H1 (cell line): ENCODE results near the gene TMEM139. TPM values are rescaled to one million over a fixed set of nuclear protein-coding genes. Genes with fewer than 3 reads are reported as not detected.

Experiments
- CTCF ChIA-PET: fragments of 300-600 bp; sonication (Branson Sonifier 250); formaldehyde crosslinking; loops from one replicate; lab custom pipeline; 2021; ENCODE audit not compliant: partially characterized antibody; lab: Charles Lee
- POLR2A ChIA-PET: fragments of 300-600 bp; sonication (Branson Sonifier 250); formaldehyde crosslinking; loops from one replicate; lab custom pipeline; 2021; ENCODE audit warnings: inconsistent platforms; ENCODE audit not compliant: partially characterized antibody; lab: Charles Lee
- DNase-seq, 2 experiments: peaks; one replicate each; pipeline versions ENCODE4 v3.0.0 to v3.0.0-alpha.2; 2010 to 2022; ENCODE audit warnings: low spot score in 2 of 2, low read depth in 1 of 2, mixed read lengths in 1 of 2
- FAIRE-seq: peaks from 2 replicates; lab custom pipeline; 2011; peaks lifted over from hg19 to GRCh38; lab: Jason Lieb, UNC
- H2AFZ ChIP-seq: 2 replicates; pipeline ENCODE4 v1.8.1; 2012; ENCODE audit warnings: low read length, inconsistent platforms
- H2AK5ac ChIP-seq: 2 replicates; pipeline ENCODE4 v1.6.1; 2013; ENCODE audit warnings: low read depth, low read length
- H2BK120ac ChIP-seq: replicated peaks from 2 replicates; pipeline ENCODE3; 2013; ENCODE audit warnings: low read depth, low read length, inconsistent platforms
- H2BK12ac ChIP-seq: 2 replicates; pipeline ENCODE4 v1.6.1; 2013; ENCODE audit warnings: low read depth, low read length
- H2BK15ac ChIP-seq: 2 replicates; pipeline ENCODE4 v1.6.1; 2013; ENCODE audit warnings: low read length
- H2BK20ac ChIP-seq: 2 replicates; pipeline ENCODE4 v1.6.1; 2013; ENCODE audit warnings: low read length
- H2BK5ac ChIP-seq: 2 replicates; pipeline ENCODE4 v1.6.1; 2013; ENCODE audit warnings: low read depth, low read length
- H3K14ac ChIP-seq: 2 replicates; pipeline ENCODE4 v1.6.1; 2013; ENCODE audit warnings: inconsistent platforms; ENCODE audit not compliant: insufficient read length
- H3K18ac ChIP-seq: 2 replicates; pipeline ENCODE4 v1.6.1; 2013; ENCODE audit warnings: low read length; ENCODE audit errors: extremely low read depth
- H3K23ac ChIP-seq: 2 replicates; pipeline ENCODE4 v1.6.1; 2013; ENCODE audit warnings: inconsistent platforms; ENCODE audit not compliant: insufficient read length
- H3K23me2 ChIP-seq: 2 replicates; pipeline ENCODE4 v1.6.1; 2013; ENCODE audit warnings: low read depth, low read length
- H3K27ac ChIP-seq: 2 replicates; pipeline ENCODE4 v1.6.1; 2011; ENCODE audit warnings: low read depth, low read length, inconsistent platforms
- H3K27me3 ChIP-seq, 4 experiments: replicated peaks in 1 of 4; 1 replicate in 1 of 4; 2 replicates in 3 of 4; pipeline versions ENCODE4 v1.6.1 to v1.8.1; 2011 to 2013; ENCODE audit warnings: low read length in 3 of 4, mild to moderate bottlenecking in 3 of 4, inconsistent platforms in 2 of 4, mixed read lengths in 2 of 4, moderate library complexity in 1 of 4; ENCODE audit not compliant: control insufficient read depth in 3 of 4, insufficient read depth in 3 of 4; ENCODE audit errors: extremely low read depth in 1 of 4
- H3K36me3 ChIP-seq, 4 experiments: 2 replicates each; pipeline versions ENCODE4 v1.6.1 to v1.8.1; 2011 to 2013; ENCODE audit warnings: mild to moderate bottlenecking in 4 of 4, low read length in 3 of 4, moderate library complexity in 2 of 4, control low read depth in 1 of 4, inconsistent platforms in 1 of 4; ENCODE audit not compliant: insufficient read depth in 4 of 4, control insufficient read depth in 2 of 4
- H3K4ac ChIP-seq: replicated peaks from 2 replicates; pipeline ENCODE3; 2013; ENCODE audit warnings: low read length, low read depth, mixed read lengths, inconsistent platforms; ENCODE audit not compliant: insufficient read length
- H3K4me1 ChIP-seq, 4 experiments: replicated peaks in 1 of 4; 1 replicate in 1 of 4; 2 replicates in 3 of 4; pipeline versions ENCODE4 v1.6.1 to v1.8.1; 2011 to 2013; ENCODE audit warnings: low read length in 3 of 4, inconsistent platforms in 2 of 4, mixed read lengths in 1 of 4; ENCODE audit not compliant: insufficient read depth in 4 of 4, control insufficient read depth in 3 of 4
- H3K4me2 ChIP-seq, 2 experiments: 2 replicates each; pipeline versions ENCODE4 v1.6.1 to v1.8.1; 2011 to 2013; ENCODE audit warnings: low read depth in 2 of 2, low read length in 2 of 2, control low read depth in 1 of 2, inconsistent platforms in 1 of 2, mild to moderate bottlenecking in 1 of 2; ENCODE audit not compliant: insufficient read depth in 1 of 2
- H3K4me3 ChIP-seq, 4 experiments: fragments of 200-600, 300-600 bp in 1 of 4; sonication (generic), shearing (Covaris generic), sonication (Bioruptor Twin) in 1 of 4; 2 replicates each; pipeline versions ENCODE4 v1.5.1 to v1.8.1; 2011 to 2016; ENCODE audit warnings: low read length in 4 of 4, low read depth in 3 of 4, control low read depth in 2 of 4, inconsistent platforms in 2 of 4, mild to moderate bottlenecking in 2 of 4, mixed read lengths in 1 of 4, moderate library complexity in 1 of 4; ENCODE audit not compliant: insufficient read depth in 2 of 4; ENCODE audit errors: extremely low read depth in 1 of 4
- H3K56ac ChIP-seq: replicated peaks from 2 replicates; pipeline ENCODE3; 2013; ENCODE audit warnings: low read depth, mild to moderate bottlenecking, mixed read lengths, low read length, inconsistent platforms; ENCODE audit not compliant: insufficient read length
- H3K79me1 ChIP-seq: 2 replicates; pipeline ENCODE4 v1.6.1; 2013; ENCODE audit warnings: low read depth, low read length, control low read depth
- H3K79me2 ChIP-seq, 2 experiments: 2 replicates each; pipeline versions ENCODE4 v1.6.1 to v1.8.1; 2012 to 2013; ENCODE audit warnings: low read length in 2 of 2, mild to moderate bottlenecking in 2 of 2, inconsistent platforms in 1 of 2; ENCODE audit not compliant: insufficient read depth in 2 of 2, control insufficient read depth in 1 of 2
- H3K9ac ChIP-seq, 4 experiments: replicated peaks in 1 of 4; 1 replicate in 1 of 4; 2 replicates in 3 of 4; pipeline versions ENCODE4 v1.6.1 to v1.8.1; 2011 to 2013; ENCODE audit warnings: low read depth in 3 of 4, low read length in 3 of 4, control low read depth in 2 of 4, mild to moderate bottlenecking in 2 of 4, moderate library complexity in 2 of 4, inconsistent platforms in 1 of 4; ENCODE audit errors: extremely low read depth in 1 of 4
- H3K9me3 ChIP-seq, 2 experiments: 2 replicates each; pipeline versions ENCODE4 v1.6.1 to v1.8.1; 2012 to 2013; ENCODE audit warnings: mild to moderate bottlenecking in 2 of 2, moderate library complexity in 2 of 2, control low read depth in 1 of 2, inconsistent platforms in 1 of 2, low read depth in 1 of 2, low read length in 1 of 2, mixed read lengths in 1 of 2; ENCODE audit not compliant: insufficient read depth in 2 of 2
- H4K20me1 ChIP-seq, 2 experiments: replicated peaks in 1 of 2; 2 replicates each; pipeline versions ENCODE3 to v1.8.1; 2011 to 2013; ENCODE audit warnings: inconsistent platforms in 2 of 2, low read length in 2 of 2, mild to moderate bottlenecking in 1 of 2; ENCODE audit not compliant: insufficient read depth in 2 of 2, control insufficient read depth in 1 of 2
- H4K5ac ChIP-seq: 2 replicates; pipeline ENCODE4 v1.6.1; 2013; ENCODE audit warnings: low read length, low read depth, mixed read lengths, inconsistent platforms; ENCODE audit not compliant: insufficient read length
- H4K8ac ChIP-seq: 2 replicates; pipeline ENCODE4 v1.8.0; 2013; ENCODE audit warnings: mild to moderate bottlenecking, moderate library complexity, low read length, inconsistent platforms; ENCODE audit not compliant: insufficient read depth; ENCODE audit errors: extremely low read depth
- H4K91ac ChIP-seq: replicated peaks from 2 replicates; pipeline ENCODE3; 2013; ENCODE audit warnings: low read length, mixed read lengths, inconsistent platforms; ENCODE audit not compliant: insufficient read length
- ATF2 ChIP-seq: IDR thresholded peaks from 2 replicates; pipeline ENCODE4 v1.6.1; 2012; ENCODE audit warnings: low read length, inconsistent platforms
- CBX5 ChIP-seq: fragments of 300-800, 300-1000 bp; sonication (generic); IDR thresholded peaks from 2 replicates; pipeline ENCODE4 v1.7.1; 2016; ENCODE audit warnings: antibody characterized with exemption, low read length, low read depth
- HDAC6 ChIP-seq: IDR thresholded peaks from one replicate; pipeline ENCODE4 v1.7.1; 2012; ENCODE audit warnings: low read depth, mild to moderate bottlenecking, inconsistent platforms, low read length, moderate library complexity
- NRF1 ChIP-seq: IDR thresholded peaks from 2 replicates; pipeline ENCODE4 v1.6.1; 2011; ENCODE audit warnings: mild to moderate bottlenecking, low read depth, low read length, improper control_type of control experiment
- POLR2A ChIP-seq, 2 experiments: IDR thresholded peaks; 1 replicate in 1 of 2; 2 replicates in 1 of 2; pipeline ENCODE4 v1.6.1; 2011; ENCODE audit warnings: low read depth in 2 of 2, low read length in 2 of 2, mild to moderate bottlenecking in 2 of 2; ENCODE audit errors: control extremely low read depth in 1 of 2
- POU5F1 ChIP-seq: IDR thresholded peaks from 2 replicates; pipeline ENCODE4 v1.6.1; 2011; ENCODE audit warnings: low read depth, mild to moderate bottlenecking, low read length, moderate library complexity
- RNF2 ChIP-seq: fragments of 200-900, 300-1000 bp; sonication (generic); IDR thresholded peaks from 2 replicates; pipeline ENCODE4 v1.7.1; 2016; ENCODE audit warnings: borderline replicate concordance, low read depth, mild to moderate bottlenecking, antibody characterized with exemption, low read length; ENCODE audit not compliant: poor library complexity, severe bottlenecking; ENCODE audit errors: missing control alignments
- SAP30 ChIP-seq: fragments of 300-600 bp; sonication (generic); IDR thresholded peaks from 2 replicates; pipeline ENCODE4 v1.7.1; 2012; ENCODE audit warnings: low read length, moderate library complexity, mild to moderate bottlenecking, inconsistent platforms; ENCODE audit not compliant: insufficient read depth, insufficient replicate concordance
- SIN3A ChIP-seq, 2 experiments: IDR thresholded peaks in 1 of 2; conservative IDR thresholded peaks in 1 of 2; 2 replicates each; pipeline ENCODE4 v1.6.1; 2011 to 2012; ENCODE audit warnings: low read length in 2 of 2, improper control_type of control experiment in 1 of 2, low read depth in 1 of 2, mild to moderate bottlenecking in 1 of 2
- SUZ12 ChIP-seq: fragments of 200-600 bp; sonication (generic); IDR thresholded peaks from 2 replicates; pipeline ENCODE4 v1.6.1; 2012; ENCODE audit warnings: mild to moderate bottlenecking, inconsistent platforms, low read length, moderate library complexity, mixed read lengths
- TBP ChIP-seq: IDR thresholded peaks from 2 replicates; pipeline ENCODE4 v1.6.1; 2011; ENCODE audit warnings: low read depth, low read length, improper control_type of control experiment
- WGBS, 2 experiments: shearing (Covaris generic) in 1 of 2; methylation state at CpG; one replicate each; pipeline versions ENCODE4 v1.1.6 to v1.1.7; 2013 to 2015; ENCODE audit warnings: low lambda C conversion rate in 2 of 2, mixed read lengths in 2 of 2, inconsistent platforms in 1 of 2, low coverage in 1 of 2, missing lambda C conversion rate in 1 of 2; ENCODE audit not compliant: insufficient replicate concordance in 2 of 2, insufficient coverage in 1 of 2, insufficient read length in 1 of 2; ENCODE audit errors: extremely low coverage in 1 of 2, missing lambda C conversion rate in 1 of 2; 5-methylcytosine and 5-hydroxymethylcytosine counted together
- polyA plus RNA-seq, 7 experiments: library from polyadenylated mRNA; depleted of rRNA in 3 of 7; stranded (reverse) in 5 of 7; unstranded in 2 of 7; fragments of >200 nt in 5 of 7; fragments of 200-250 nt in 2 of 7; gene quantifications; 1 replicate in 5 of 7; 2 replicates in 1 of 7; 4 replicates in 1 of 7; pipeline versions ENCODE4 v1.2.1 to v1.2.3, GENCODE V29; 2011 to 2013; ENCODE audit warnings: missing spikeins in 2 of 7, mixed read lengths in 2 of 7
- total RNA-seq: library from RNA; stranded (reverse); fragmentation: NEBNext Ultra II Directional; extraction: Animal tissue kit (Norgen Biotek cat#: 25700); gene quantifications from 2 replicates; pipeline ENCODE4 v1.2.1, GENCODE V29; 2021

The TMEM139 gene
- total and polyA plus RNA-seq, 2 of the 8 experiments (the other 6 are each of a cell fraction or from before 2014, with no cell fraction given), result 3.2 to 6.7 TPM

GRCh38 chr7:143296686-143297085 is 11.9 kb downstream of the TMEM139 start:
- no peak overlapping the region for H2BK20ac ChIP-seq
- no peak overlapping the region for H3K56ac ChIP-seq
- H3K27ac ChIP-seq, result no peak overlapping the region
- no peaks in the 10 kb centered on the region; the same call in 1 of the 2 replicates for H3K79me1 ChIP-seq
- POLR2A ChIA-PET, result interaction anchor here (0.9 to 1.6 kb wide), 4 partner anchors 9 to 20 kb away, joined by 3 to 4 read pairs (median 4); partner anchors contain the start of gene CASP2
- H3K14ac ChIP-seq, result no peak overlapping the region
- DNase-seq (no peak), FAIRE-seq (no peak)
- no peak overlapping the region for H3K4me3 ChIP-seq
- H3K9me3 ChIP-seq, result no peaks in the 10 kb centered on the region
- no peaks in the 10 kb centered on the region for H3K27me3 ChIP-seq
- no peak overlapping the region for H2BK15ac ChIP-seq
- H2BK120ac ChIP-seq, result no peak overlapping the region
- H3K79me2 ChIP-seq, result peaks cover 0 to 9% of the 10 kb centered on the region in 2 experiments; a peak in 1 of 4 replicates
- H3K4ac ChIP-seq, result no peak overlapping the region
- H2BK5ac ChIP-seq, result no peak overlapping the region
- no peak overlapping the region for H4K8ac ChIP-seq
- H3K23ac ChIP-seq, result no peak overlapping the region
- H4K91ac ChIP-seq, result no peak overlapping the region
- H3K4me1 ChIP-seq, result no peaks in the 10 kb centered on the region
- no peak overlapping the region for H2AFZ ChIP-seq
- H3K23me2 ChIP-seq, result no peaks in the 10 kb centered on the region
- H2BK12ac ChIP-seq, result no peak overlapping the region
- peaks cover 45 to 94% (median 77%) of the 10 kb centered on the region in 4 experiments for H3K36me3 ChIP-seq
- no peak overlapping the region for H3K18ac ChIP-seq
- 85% methylated on average over 2 of the region's 2 CpGs; no CpG with 5 or more reads in 1 of the 2 experiments for WGBS, 2 experiments
- CTCF ChIA-PET, result interaction anchor here (0.6 to 9.1 kb wide), 11 partner anchors 11 to 120 kb away, joined by 3 to 91 read pairs (median 3); partner anchors contain the start of gene EPHA1
- no peak overlapping the region for H3K4me2 ChIP-seq
- no peak overlapping the region for H2AK5ac ChIP-seq
- no peak overlapping the region for H4K5ac ChIP-seq
- no peak overlapping the region for H3K9ac ChIP-seq
- peaks cover 0 to 9% of the 10 kb centered on the region in 2 experiments for H4K20me1 ChIP-seq
- TF ChIP-seq SIN3A (conservative IDR thresholded peaks at IDR 0.05 in 1 of 2, IDR thresholded peaks at IDR 0.05 in 1 of 2; ENCODE audit: low read depth in 1 of 2, low read length in 2 of 2) (no peak), SUZ12 (no peak), TBP (no peak), NRF1 (no peak), CBX5 (no peak), SAP30 (no peak), ATF2 (no peak), HDAC6 (no peak), RNF2 (no peak), POLR2A (IDR thresholded peaks at IDR 0.05; ENCODE audit: control extremely low read depth in 1 of 2, low read depth in 2 of 2, low read length in 2 of 2) (no peak), POU5F1 (no peak)
